Head of caudate nucleus (tissue), 42 donors: Measurements from ENCODE around the gene CLTA.
"Not testable (repeated sequence)": the region's sequence is repeated elsewhere in the genome, so short reads cannot be mapped to it uniquely, and the experiment has no call there.

Experiments used
- DNase-seq, 42 donors: peaks; one replicate each; pipeline versions ENCODE4 v3.0.0 to v3.0.0-alpha.2; 2020 to 2021; ENCODE audit warnings: mixed read lengths in 7 of 42
- intact Hi-C: fragments of 100-400 bp; cut with DNase I; formaldehyde crosslinking; loops from one replicate; pipeline ENCODE4 v1.15.0; 2022

CLTA gene

GRCh38 chr9:36213989-36214388, 23.3 kb downstream of the CLTA start:
- DNase-seq = no peak
- intact Hi-C loops = no loop called here

GRCh38 chr9:36214571-36214970, 23.9 kb downstream of the CLTA start:
- intact Hi-C loops = no loop called here

GRCh38 chr9:36217256-36217968, 26.7 kb downstream of the CLTA start:
- intact Hi-C loops = no loop called here
- peak in 25 of 42 donors; percentile 12 to 78 (median 49) for DNase-seq

More at GRCh38 chr9:36214571-36214970, 23.9 kb downstream of the CLTA start:
- no peak for DNase-seq

GRCh38 chr9:36218011-36218410, 27.3 kb downstream of the CLTA start:
- intact Hi-C loops = no loop called here
- no peak for DNase-seq

- intact Hi-C loops = no loop called here
- DNase-seq = peak in 20 of 42 donors; percentile 11 to 64 (median 36)
Measured at GRCh38 chr9:36218411-36218901, 27.7 kb downstream of the CLTA start.

- intact Hi-C loops = no loop called here
- no peak for DNase-seq
Measured at GRCh38 chr9:36221667-36222066, 30.9 kb downstream of the CLTA start.

GRCh38 chr9:36222449-36222848, 31.7 kb downstream of the CLTA start:
- intact Hi-C loops = no loop called here
- no peak for DNase-seq

- intact Hi-C loops = no loop called here
- DNase-seq = no peak
Measured at GRCh38 chr9:36237230-36237629, 46.5 kb downstream of the CLTA start.

- DNase-seq, intact Hi-C loops: not testable (repeated sequence)
Measured at GRCh38 chr9:36239205-36239604, 48.5 kb downstream of the CLTA start.

GRCh38 chr9:36239675-36240074, 49.0 kb downstream of the CLTA start:
- DNase-seq, intact Hi-C loops: not testable (repeated sequence)

- DNase-seq = no peak
- intact Hi-C loops = loop anchor here (5.0 kb wide), 1 partner anchor 81 kb away; no protein-coding TSS in a partner anchor
Measured at GRCh38 chr9:36245906-36246305, 55.2 kb downstream of the CLTA start.

GRCh38 chr9:36247356-36247755, 56.6 kb downstream of the CLTA start:
- intact Hi-C loops = loop anchor here (5.0 kb wide), 1 partner anchor 80 kb away; no protein-coding TSS in a partner anchor
- no peak for DNase-seq

GRCh38 chr9:36248061-36248460, 57.3 kb downstream of the CLTA start:
- intact Hi-C loops = loop anchor here (5.0 kb wide), 1 partner anchor 79 kb away; no protein-coding TSS in a partner anchor
- not testable (repeated sequence) for DNase-seq

- intact Hi-C loops = loop anchor here (5.0 kb wide), 1 partner anchor 78 kb away; no protein-coding TSS in a partner anchor
- DNase-seq = no peak
Measured at GRCh38 chr9:36249189-36249588, 58.5 kb downstream of the CLTA start.

- DNase-seq = no peak
- intact Hi-C loops = no loop called here
Measured at GRCh38 chr9:36250079-36250478, 59.4 kb downstream of the CLTA start.

- no peak for DNase-seq
- intact Hi-C loops = no loop called here
Measured at GRCh38 chr9:36251428-36251827, 60.7 kb downstream of the CLTA start.

- peak; percentile 95 to 100 (median 100) for DNase-seq
- intact Hi-C loops = loop anchor here (2.0 kb wide), 1 partner anchor 68 kb away; the partner anchor contains the start of gene CLTA
Measured at GRCh38 chr9:36258208-36258995, 67.7 kb downstream of the CLTA start, which contains the start of gene GNE. Gene GNE (minus strand): TSS chr9:36258448. CDS start chr9:36249355, 9,093 bp downstream.

GRCh38 chr9:36258996-36259533, 68.3 kb downstream of the CLTA start:
- intact Hi-C loops = loop anchor here (2.0 kb wide), 1 partner anchor 68 kb away; the partner anchor contains the start of gene CLTA
- peak in 9 of 42 donors; percentile 27 to 68 (median 41) for DNase-seq
